Loucy (cell line): ENCODE measurements around the gene SENP2.

Experiments
- EZH2phosphoT487 ChIP-seq: fragments of 200-600 bp; IDR thresholded peaks from 2 replicates; pipeline ENCODE4 v1.6.1; 2018; ENCODE audit warnings: antibody characterized with exemption, mild to moderate bottlenecking, moderate library complexity, borderline replicate concordance
- TF ChIP-seq, protein P1 (sequence below): fragments of 200-600 bp; sonication (generic); conservative IDR thresholded peaks from 2 replicates; pipeline ENCODE4 v1.5.1; 2014; ENCODE audit warnings: mild to moderate bottlenecking, antibody characterized with exemption, low read length

DNA sequence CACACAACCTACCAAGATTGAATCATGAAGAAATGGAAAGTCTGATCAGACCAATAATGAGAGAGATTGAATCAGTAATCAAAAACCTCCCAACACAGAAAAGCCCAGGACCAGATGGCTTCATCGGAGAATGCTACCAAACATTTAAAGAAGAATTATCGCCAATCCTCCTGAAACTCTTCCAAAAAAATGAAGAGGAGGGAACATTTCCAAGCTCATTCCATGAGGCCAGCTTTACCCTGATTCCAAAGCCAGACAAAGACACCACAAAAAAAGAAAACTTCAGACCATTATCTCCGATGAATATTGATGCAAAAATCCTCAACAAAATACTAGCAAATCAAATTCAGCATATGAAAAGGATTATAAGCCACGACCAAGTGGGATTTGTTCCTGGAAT lies 94.1 kb downstream of the SENP2 start:
- TF ChIP-seq, protein P1, sequence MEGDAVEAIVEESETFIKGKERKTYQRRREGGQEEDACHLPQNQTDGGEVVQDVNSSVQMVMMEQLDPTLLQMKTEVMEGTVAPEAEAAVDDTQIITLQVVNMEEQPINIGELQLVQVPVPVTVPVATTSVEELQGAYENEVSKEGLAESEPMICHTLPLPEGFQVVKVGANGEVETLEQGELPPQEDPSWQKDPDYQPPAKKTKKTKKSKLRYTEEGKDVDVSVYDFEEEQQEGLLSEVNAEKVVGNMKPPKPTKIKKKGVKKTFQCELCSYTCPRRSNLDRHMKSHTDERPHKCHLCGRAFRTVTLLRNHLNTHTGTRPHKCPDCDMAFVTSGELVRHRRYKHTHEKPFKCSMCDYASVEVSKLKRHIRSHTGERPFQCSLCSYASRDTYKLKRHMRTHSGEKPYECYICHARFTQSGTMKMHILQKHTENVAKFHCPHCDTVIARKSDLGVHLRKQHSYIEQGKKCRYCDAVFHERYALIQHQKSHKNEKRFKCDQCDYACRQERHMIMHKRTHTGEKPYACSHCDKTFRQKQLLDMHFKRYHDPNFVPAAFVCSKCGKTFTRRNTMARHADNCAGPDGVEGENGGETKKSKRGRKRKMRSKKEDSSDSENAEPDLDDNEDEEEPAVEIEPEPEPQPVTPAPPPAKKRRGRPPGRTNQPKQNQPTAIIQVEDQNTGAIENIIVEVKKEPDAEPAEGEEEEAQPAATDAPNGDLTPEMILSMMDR: no peak
- no peak for TF ChIP-seq EZH2phosphoT487
